ENCODE data around the gene MAP7.

DNA sequence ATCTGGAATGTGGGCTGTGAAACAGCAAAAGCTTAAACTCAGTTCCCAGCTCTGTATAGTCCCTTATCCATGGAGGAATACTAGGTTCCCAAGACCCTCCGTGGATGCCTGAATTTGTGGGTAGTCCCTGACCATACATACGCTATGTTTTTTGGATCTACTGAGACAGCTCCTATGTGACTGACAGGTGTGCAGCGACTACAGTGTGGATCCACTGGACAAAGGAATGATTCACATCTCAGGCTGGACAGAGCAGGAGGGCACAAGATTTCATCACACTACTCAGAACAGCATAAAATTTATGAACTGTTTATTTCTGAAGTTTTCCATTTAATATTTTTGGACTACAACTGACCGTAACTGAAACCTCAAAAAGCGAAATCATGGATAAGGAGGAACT, 125.3 kb downstream of the MAP7 start:
- TF ChIP-seq EZH2phosphoT487 (IDR thresholded peaks at IDR 0.05; ENCODE audit: insufficient read depth, low read depth) (no peak), EZH2 (IDR thresholded peaks at IDR 0.05; ENCODE audit: insufficient read depth, poor library complexity, severe bottlenecking) (no peak)

Data from GM23248 (cell line).